Embryonic facial prominence (tissue), 1 donor: ENCODE measurements around the gene EXOC6B.

Experiments
- DNase-seq: peaks from one replicate; pipeline ENCODE4 v3.0.0-alpha.2; 2016; ENCODE audit errors: extremely low spot score

EXOC6B gene

GRCh38 chr2:72211777-72212485 is 613.9 kb downstream of the EXOC6B start:
- DNase-seq = no peak

DNA sequence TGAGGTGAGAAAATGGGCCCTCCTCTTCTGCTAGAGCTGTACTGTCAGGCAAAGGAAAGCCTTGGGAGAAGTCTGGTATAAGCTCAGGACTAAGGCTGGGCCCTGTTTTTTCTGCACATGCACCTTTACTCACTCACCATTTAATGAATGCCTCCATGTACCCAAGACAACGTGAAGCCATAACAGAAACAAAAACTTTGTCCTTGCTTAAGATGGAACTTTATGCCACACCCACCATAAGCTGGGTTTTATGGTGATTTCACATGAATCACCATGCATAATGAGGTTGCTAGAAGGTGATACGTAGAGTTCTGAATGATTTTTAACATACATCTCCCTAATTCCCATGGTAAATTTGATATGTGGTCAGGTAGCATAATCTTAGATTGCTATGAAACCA is 614.5 kb downstream of the EXOC6B start:
- no peak for DNase-seq

DNA sequence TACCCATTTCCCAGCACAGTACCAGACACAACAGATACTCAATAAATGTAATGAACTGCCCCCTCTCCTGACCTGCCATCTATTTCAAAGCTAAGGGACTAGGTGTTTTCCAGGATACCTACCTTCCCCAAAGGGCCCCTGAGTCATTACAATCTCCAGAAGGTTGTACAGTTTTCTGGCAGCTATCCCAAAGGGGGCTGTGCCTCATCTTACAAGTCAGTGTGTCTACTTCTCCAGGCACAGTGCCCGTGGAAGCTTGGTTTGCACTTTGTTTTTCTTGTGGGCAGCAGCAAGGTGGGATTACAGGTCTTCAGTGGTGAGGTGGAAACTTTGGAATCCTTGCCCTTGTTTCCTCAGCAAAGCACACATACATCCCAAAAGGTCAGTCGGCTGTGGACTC is 615.4 kb downstream of the EXOC6B start:
- no peak for DNase-seq

GRCh38 chr2:72208225-72208624 is 617.6 kb downstream of the EXOC6B start:
- no peak for DNase-seq

GRCh38 chr2:72207334-72207733 is 618.5 kb downstream of the EXOC6B start:
- no peak for DNase-seq

GRCh38 chr2:72205504-72205881 is 620.3 kb downstream of the EXOC6B start:
- no peak for DNase-seq

DNA sequence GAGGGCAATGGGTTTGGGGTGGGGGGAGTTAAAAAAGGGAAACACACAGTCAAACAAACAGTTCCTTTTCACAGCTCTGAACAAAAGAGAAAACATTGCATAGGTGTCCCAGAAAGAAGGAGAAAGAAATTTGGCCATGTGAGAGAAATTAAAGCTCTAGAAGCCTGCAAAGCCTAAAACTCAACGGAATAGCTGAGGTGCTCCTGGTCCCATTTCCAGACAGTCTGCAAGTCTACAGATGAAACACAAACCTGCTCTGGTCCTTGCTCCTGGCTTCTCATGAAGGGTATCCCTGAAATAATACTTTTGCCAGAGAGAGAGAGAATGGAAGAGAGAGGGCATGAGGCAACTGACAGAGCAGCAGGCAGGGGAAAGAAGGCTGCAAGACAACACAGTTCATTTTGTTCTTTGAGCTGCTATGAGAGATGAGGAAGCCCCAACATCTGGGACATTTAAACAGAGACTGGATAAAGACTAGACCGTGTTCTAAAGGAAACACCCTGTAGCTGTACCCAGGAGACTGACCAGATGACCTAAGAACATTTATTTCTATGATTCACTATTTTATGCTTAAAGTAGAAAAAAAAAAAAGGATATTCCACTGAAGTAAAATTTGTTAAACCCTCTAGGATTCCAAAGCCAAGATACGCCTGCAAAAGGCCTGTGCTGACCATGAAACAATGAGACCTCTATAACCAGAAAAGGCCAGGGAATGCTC is 620.9 kb downstream of the EXOC6B start:
- no peak for DNase-seq

DNA sequence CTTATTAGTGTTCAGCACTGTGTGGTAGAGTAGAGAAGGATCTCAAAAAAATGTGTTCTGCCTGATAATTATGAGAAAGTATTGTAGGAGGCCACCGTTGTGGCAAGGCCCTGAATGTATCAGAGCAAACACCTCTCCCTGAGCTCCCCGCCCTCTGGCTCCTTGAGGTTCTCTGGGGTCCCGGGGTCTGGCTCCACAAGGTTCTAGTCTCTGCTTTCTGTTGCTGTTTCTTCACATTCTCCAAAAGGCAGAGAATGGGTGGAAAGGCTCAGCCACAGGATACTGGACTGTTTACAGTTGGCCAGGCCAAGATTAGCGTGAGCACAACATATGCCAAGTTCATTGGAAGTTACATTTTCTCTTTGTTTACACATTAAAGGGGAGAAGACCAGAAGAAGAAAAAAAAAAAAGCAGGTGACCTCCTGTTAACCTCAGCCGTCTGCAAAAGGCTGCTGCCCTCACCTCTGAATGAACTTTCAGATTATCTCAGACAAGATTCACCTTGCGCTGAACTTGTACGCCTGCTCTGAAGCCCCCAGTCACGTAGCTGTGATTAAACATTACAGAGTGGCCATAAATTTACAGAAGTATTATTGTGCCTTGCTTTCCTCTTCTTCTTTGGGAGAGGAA is 621.6 kb downstream of the EXOC6B start:
- DNase-seq = no peak

DNA sequence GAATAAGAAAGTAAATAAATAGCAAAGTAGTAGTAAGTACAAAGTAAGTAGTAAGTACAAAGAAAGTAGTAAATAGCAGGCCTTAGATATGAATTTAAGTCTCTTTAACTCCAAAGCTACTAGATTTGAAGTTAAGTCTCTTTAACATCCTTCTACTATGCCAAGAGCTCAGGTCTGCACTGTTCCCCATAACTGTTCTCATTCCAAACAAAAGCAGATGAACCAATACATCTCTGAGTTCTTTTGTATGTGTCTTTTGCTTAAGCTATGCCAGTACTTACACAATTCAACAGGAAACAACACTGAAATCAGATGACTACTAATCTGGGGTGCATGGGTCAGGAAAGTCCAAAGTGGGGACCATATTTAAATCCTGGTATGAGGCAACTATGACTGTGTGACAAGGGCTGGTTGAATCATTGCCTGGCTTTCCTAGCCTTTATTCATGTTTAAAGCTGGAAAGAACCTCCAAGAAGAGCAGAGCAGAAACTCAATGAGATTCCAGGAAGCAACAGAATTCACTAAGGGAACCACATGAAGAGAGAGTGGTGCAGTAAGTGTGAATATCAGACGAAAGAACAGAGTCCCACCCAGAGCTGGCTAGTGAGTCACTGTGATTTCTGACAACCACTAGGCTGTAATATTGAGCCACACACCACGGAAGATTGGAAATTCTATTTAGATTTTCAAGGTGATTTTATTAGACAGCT is 627.1 kb downstream of the EXOC6B start:
- DNase-seq = no peak

DNA sequence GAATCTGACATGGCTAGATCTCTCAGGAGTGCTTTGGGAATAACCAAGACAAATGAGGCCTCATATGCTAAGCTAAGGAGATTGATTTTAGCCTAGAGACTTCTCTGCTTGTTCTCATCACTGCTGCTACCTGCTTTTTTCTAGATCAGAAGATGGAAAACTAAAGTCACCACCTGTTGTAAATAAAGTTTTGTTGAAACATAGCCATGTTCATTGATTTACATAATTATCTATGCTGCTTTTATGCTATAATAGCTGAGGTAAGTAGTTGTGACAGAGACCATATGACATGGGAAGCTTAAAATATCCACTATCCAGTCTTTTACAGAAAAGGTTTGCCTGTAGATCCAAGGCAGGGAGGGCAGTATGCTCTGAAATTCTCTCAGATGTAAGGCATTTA is 632.1 kb downstream of the EXOC6B start:
- no peak for DNase-seq

GRCh38 chr2:72191441-72191840 is 634.4 kb downstream of the EXOC6B start:
- no peak for DNase-seq

DNA sequence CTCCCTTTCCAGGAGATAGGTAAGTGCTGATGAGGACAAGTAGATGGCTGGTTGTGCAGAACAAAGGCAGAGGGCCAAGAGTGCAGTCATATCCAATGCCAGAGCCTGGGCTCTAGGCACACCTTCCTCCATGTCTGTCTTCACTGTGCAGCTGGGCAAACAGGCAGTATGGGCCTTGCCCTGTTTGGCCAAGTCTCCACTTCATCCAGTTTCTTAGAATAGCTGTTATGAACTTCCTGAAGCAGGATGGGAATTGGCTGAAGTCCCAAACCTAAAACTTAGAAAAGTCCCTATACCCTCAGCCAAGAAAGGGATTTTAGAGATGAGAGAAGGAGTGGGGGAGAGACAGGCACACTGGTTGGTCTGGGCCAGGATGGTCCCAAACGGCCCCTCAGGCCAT is 640.6 kb downstream of the EXOC6B start:
- DNase-seq = no peak

DNA sequence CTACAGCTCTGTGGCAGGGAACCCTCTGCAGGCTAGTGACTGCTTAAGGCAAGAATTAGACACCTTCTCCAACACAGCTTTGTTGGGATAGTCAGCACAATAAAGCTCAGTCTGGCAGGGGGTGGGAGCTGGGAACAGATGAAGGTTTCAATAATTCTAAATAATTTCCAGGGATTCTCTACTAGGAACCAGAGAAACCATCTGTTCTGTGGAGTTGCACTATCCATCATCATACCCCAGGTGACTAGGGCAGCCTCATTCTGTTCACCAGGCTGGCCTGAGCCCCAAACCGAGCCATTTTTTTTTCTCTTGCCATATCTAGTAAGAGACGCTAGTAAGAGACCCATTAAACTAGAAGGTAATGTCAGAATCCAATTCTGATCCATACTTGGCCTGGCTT is 642.4 kb downstream of the EXOC6B start:
- DNase-seq = no peak

GRCh38 chr2:72183016-72183415 is 642.8 kb downstream of the EXOC6B start:
- DNase-seq = no peak

DNA sequence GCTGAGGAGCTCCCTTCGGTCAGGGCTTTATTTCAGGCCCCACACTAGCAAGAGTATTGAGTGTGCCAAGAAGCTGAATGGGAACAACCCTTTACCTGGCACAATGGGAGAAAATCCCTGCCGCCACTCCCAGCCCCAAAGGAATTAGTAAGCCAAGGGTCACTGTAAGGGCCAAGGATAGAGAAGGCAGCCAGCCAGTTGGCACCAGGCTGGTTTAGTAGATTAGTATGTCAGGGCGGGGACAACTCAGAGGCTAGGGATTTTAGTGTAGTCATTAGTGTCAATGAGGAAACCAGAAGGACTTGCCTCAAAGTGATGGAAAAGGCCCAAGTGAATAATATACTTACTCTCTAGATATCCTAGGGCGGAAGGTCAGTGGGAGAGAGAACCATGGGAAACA is 643.3 kb downstream of the EXOC6B start:
- no peak for DNase-seq

GRCh38 chr2:72181616-72182015 is 644.2 kb downstream of the EXOC6B start:
- no peak for DNase-seq

DNA sequence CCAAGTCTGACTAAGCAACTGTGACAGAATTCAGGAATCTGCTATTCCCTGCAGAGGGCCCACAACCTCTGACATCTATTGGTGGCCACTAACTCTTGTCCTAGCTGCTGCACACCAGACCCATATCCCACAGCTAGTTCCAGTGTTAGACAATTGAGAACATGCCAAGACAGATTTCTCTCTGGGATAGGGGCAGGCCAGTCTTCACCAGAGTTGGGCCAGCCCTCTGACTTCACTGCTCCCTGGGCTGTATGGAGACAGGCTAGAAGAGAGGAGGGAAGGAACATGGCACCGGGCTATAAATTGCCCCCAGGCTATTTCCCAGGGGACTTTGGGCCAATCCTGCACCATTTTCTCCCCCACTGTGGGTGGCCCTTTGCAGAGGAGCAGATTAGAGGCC is 645.5 kb downstream of the EXOC6B start:
- no peak for DNase-seq

- DNase-seq = no peak
Observed at GRCh38 chr2:72178551-72178950, 647.3 kb downstream of the EXOC6B start.

GRCh38 chr2:72176281-72176680 is 649.6 kb downstream of the EXOC6B start:
- DNase-seq = no peak

- no peak for DNase-seq
Observed at GRCh38 chr2:72175636-72176035, 650.2 kb downstream of the EXOC6B start.

- DNase-seq = no peak
Observed at GRCh38 chr2:72173640-72174321, 652.1 kb downstream of the EXOC6B start.

DNA sequence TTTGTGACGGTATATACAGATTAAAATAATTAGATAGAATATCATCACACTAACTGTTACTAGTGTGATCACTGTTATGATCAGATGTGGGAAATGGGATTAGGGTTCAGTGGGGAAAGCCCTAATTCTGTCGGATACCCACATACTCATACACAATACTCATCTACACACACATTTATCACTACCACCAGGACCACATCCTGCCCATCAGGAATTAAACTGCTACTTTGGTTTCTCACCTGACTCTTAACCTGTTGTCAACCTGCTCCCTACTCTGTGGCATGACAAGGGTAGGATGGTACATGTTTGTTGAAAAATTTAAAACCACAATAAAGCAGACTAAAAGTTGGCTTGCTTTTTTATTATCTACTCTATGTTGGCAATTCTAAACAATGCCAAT is 653.4 kb downstream of the EXOC6B start:
- DNase-seq = no peak
